Osteoblast (primary cell): Measurements from ENCODE around the gene ITM2C. TPM values are rescaled to one million over a fixed set of nuclear protein-coding genes. Genes with fewer than 3 reads are reported as not detected.

Experiments used
- DNase-seq: peaks from one replicate; pipeline ENCODE4 v3.0.0; 2011; ENCODE audit warnings: low spot score, mixed read lengths; ENCODE audit not compliant: insufficient read length; ENCODE audit errors: missing footprints
- H2AFZ ChIP-seq: 2 replicates; pipeline ENCODE4 v1.6.0; 2011; ENCODE audit warnings: mild to moderate bottlenecking, low read length
- H3K27ac ChIP-seq: 2 replicates; pipeline ENCODE4 v1.5.1; 2011; ENCODE audit warnings: mild to moderate bottlenecking, low read depth, low read length, moderate library complexity
- H3K27me3 ChIP-seq: 2 replicates; pipeline ENCODE4 v1.6.0; 2012; ENCODE audit warnings: mild to moderate bottlenecking, control low read depth, inconsistent platforms, low read length, moderate library complexity; ENCODE audit not compliant: insufficient read depth
- H3K36me3 ChIP-seq: 2 replicates; pipeline ENCODE4 v1.5.1; 2011; ENCODE audit warnings: mild to moderate bottlenecking, low read length, control low read depth, moderate library complexity; ENCODE audit not compliant: insufficient read depth
- H3K4me1 ChIP-seq: 2 replicates; pipeline ENCODE4 v1.5.1; 2011; ENCODE audit warnings: mild to moderate bottlenecking, low read length, control low read depth, moderate library complexity; ENCODE audit not compliant: insufficient read depth
- H3K4me2 ChIP-seq: 2 replicates; pipeline ENCODE4 v1.6.0; 2011; ENCODE audit warnings: mild to moderate bottlenecking, low read length; ENCODE audit not compliant: insufficient read depth
- H3K4me3 ChIP-seq: fragments of 200-600 bp; sonication (generic); 3 replicates; pipeline ENCODE4 v1.5.1; 2012; ENCODE audit warnings: mild to moderate bottlenecking, low read length, inconsistent platforms; ENCODE audit not compliant: insufficient read depth
- H3K79me2 ChIP-seq: 2 replicates; pipeline ENCODE4 v1.6.0; 2012; ENCODE audit warnings: mild to moderate bottlenecking, low read length, control low read depth, inconsistent platforms; ENCODE audit not compliant: insufficient read depth
- H3K9me3 ChIP-seq: 2 replicates; pipeline ENCODE4 v1.5.1; 2011; ENCODE audit warnings: low read depth, low read length, control low read depth
- H4K20me1 ChIP-seq: 2 replicates; pipeline ENCODE4 v1.6.0; 2012; ENCODE audit warnings: mild to moderate bottlenecking, low read length, control low read depth; ENCODE audit not compliant: insufficient read depth
- CTCF ChIP-seq: IDR thresholded peaks from 2 replicates; pipeline ENCODE4 v1.5.1; 2011; ENCODE audit warnings: mild to moderate bottlenecking, low read depth, low read length, moderate library complexity; ENCODE audit errors: extremely low read depth
- total RNA-seq: library from RNA; depleted of rRNA; stranded (reverse); fragments of >200 nt; gene quantifications from 2 replicates; pipeline ENCODE4 v1.2.3, GENCODE V29; 2012

ITM2C gene
- total RNA-seq, 1 donor: 63.7 TPM

- no peak overlapping the region for H3K27ac ChIP-seq
- H3K36me3 ChIP-seq: no peaks in the 10 kb centered on the region
- peaks cover 6% of the 10 kb centered on the region for H3K27me3 ChIP-seq
- no peak for TF ChIP-seq CTCF
- H4K20me1 ChIP-seq: no peaks in the 10 kb centered on the region
- H3K79me2 ChIP-seq: no peaks in the 10 kb centered on the region
- H2AFZ ChIP-seq: no peak overlapping the region
- H3K9me3 ChIP-seq: no peaks in the 10 kb centered on the region
- peaks cover 9% of the 10 kb centered on the region for H3K4me1 ChIP-seq
- no peak for DNase-seq
- no peak overlapping the region for H3K4me2 ChIP-seq
- H3K4me3 ChIP-seq: no peak overlapping the region
These were observed 41.9 kb downstream of the ITM2C start for GRCh38 chr2:230906471-230907230.

GRCh38 chr2:230907361-230908091, 42.8 kb downstream of the ITM2C start:
- TF ChIP-seq CTCF: no peak
- no peaks in the 10 kb centered on the region for H3K36me3 ChIP-seq
- H3K79me2 ChIP-seq: no peaks in the 10 kb centered on the region
- H3K4me2 ChIP-seq: no peak overlapping the region
- no peak overlapping the region for H3K4me3 ChIP-seq
- no peak for DNase-seq
- no peak overlapping the region for H2AFZ ChIP-seq
- H3K27me3 ChIP-seq: peaks cover 7% of the 10 kb centered on the region
- H4K20me1 ChIP-seq: no peaks in the 10 kb centered on the region
- no peak overlapping the region for H3K27ac ChIP-seq
- H3K9me3 ChIP-seq: no peaks in the 10 kb centered on the region
- H3K4me1 ChIP-seq: peaks cover 9% of the 10 kb centered on the region

GRCh38 chr2:230908092-230908594, 43.4 kb downstream of the ITM2C start:
- no peak for DNase-seq
- peaks cover 7% of the 10 kb centered on the region for H3K27me3 ChIP-seq
- H3K27ac ChIP-seq: no peak overlapping the region
- peaks cover 9% of the 10 kb centered on the region for H3K4me1 ChIP-seq
- H3K4me3 ChIP-seq: no peak overlapping the region
- peak overlapping the region; percentile 64 for H2AFZ ChIP-seq
- no peak for TF ChIP-seq CTCF
- H3K79me2 ChIP-seq: no peaks in the 10 kb centered on the region
- no peaks in the 10 kb centered on the region for H3K9me3 ChIP-seq
- no peaks in the 10 kb centered on the region for H3K36me3 ChIP-seq
- H4K20me1 ChIP-seq: no peaks in the 10 kb centered on the region
- H3K4me2 ChIP-seq: peak overlapping the region; percentile 36
